Natural killer cell (primary cell): ENCODE results near the gene PRX. TPM values are rescaled to one million over a fixed set of nuclear protein-coding genes. Genes with fewer than 3 reads are reported as not detected.
A peak's percentile ranks its signal among the peaks of the same experiment; 100 is the strongest.

Source experiments
- ATAC-seq, 3 donors: fragments of 150-1000 bp in 2 of 3; fragments of 200-7000 bp in 1 of 3; cut with Tn5 transposase; 1 replicate in 1 of 3; 2 replicates in 2 of 3; pipeline ENCODE4 v1.10.0; 2021; ENCODE audit warnings: mild to moderate bottlenecking in 2 of 3, moderate library complexity in 2 of 3
- DNase-seq, 2 donors: peaks; one replicate each; pipeline versions ENCODE4 v3.0.0 to v3.0.0-alpha.2; 2013 to 2021; ENCODE audit warnings: mixed read lengths in 1 of 2
- H3K27ac ChIP-seq: one replicate; pipeline ENCODE4 v1.5.1; 2013; ENCODE audit warnings: mild to moderate bottlenecking, low read length
- H3K27me3 ChIP-seq: one replicate; pipeline ENCODE4 v1.6.1; 2013; ENCODE audit warnings: low read length; ENCODE audit not compliant: control insufficient read depth, insufficient read depth
- H3K36me3 ChIP-seq: one replicate; pipeline ENCODE4 v1.6.1; 2013; ENCODE audit warnings: low read length; ENCODE audit not compliant: control insufficient read depth, insufficient read depth
- H3K4me1 ChIP-seq: one replicate; pipeline ENCODE4 v1.6.1; 2013; ENCODE audit warnings: low read length; ENCODE audit not compliant: control insufficient read depth, insufficient read depth
- H3K4me3 ChIP-seq: one replicate; pipeline ENCODE4 v1.5.1; 2013; ENCODE audit warnings: low read length
- H3K9me3 ChIP-seq: one replicate; pipeline ENCODE4 v1.6.1; 2013; ENCODE audit warnings: low read length; ENCODE audit not compliant: control insufficient read depth, insufficient read depth
- H3K27ac Mint-ChIP-seq, 2 donors: one replicate each; pipeline ENCODE4 v1.8.0; 2022; ENCODE audit warnings: mild to moderate bottlenecking in 2 of 2, mixed read lengths in 2 of 2, moderate library complexity in 1 of 2
- H3K27me3 Mint-ChIP-seq, 2 donors: one replicate each; pipeline ENCODE4 v1.8.0; 2022; ENCODE audit warnings: low read depth in 2 of 2, mixed read lengths in 2 of 2
- H3K36me3 Mint-ChIP-seq: one replicate; pipeline ENCODE4 v1.8.0; 2022; ENCODE audit warnings: mixed read lengths
- H3K4me1 Mint-ChIP-seq, 2 donors: one replicate each; pipeline ENCODE4 v1.8.0; 2022; ENCODE audit warnings: mixed read lengths in 2 of 2
- H3K4me3 Mint-ChIP-seq: one replicate; pipeline ENCODE4 v1.8.0; 2022; ENCODE audit warnings: mild to moderate bottlenecking, moderate library complexity, mixed read lengths
- H3K9me3 Mint-ChIP-seq, 2 donors: one replicate each; pipeline ENCODE4 v1.8.0; 2022; ENCODE audit warnings: mixed read lengths in 2 of 2
- CTCF ChIP-seq: fragments of 200-600 bp; IDR thresholded peaks from one replicate; pipeline ENCODE4 v1.8.0; 2022; ENCODE audit warnings: antibody characterized with exemption
- WGBS: methylation state at CpG from one replicate; pipeline ENCODE4 v1.1.7; 2013; ENCODE audit warnings: missing lambda C conversion rate; ENCODE audit not compliant: insufficient coverage; 5-methylcytosine and 5-hydroxymethylcytosine counted together
- intact Hi-C: fragments of 100-400 bp; cut with micrococcal nuclease; formaldehyde crosslinking; loops from one replicate; pipeline ENCODE4 v1.14.2; 2022
- total RNA-seq, 4 donors: library from RNA; stranded (reverse); fragments of 120-200 nt in 1 of 4; gene quantifications; one replicate each; pipeline versions ENCODE4 v1.2.3 to v1.2.4, GENCODE V29; 2013 to 2022

PRX gene
- total RNA-seq, 3 donors from 2014 or later (not counting 1 experiment from before 2014, with no cell fraction given), result 2.0 to 3.8 (median 3.7) TPM

- Histone ChIP-seq H3K9me3 (no peaks in the 10 kb centered on the region), H3K27ac (no peak overlapping the region), H3K4me3 (no peak overlapping the region), H3K36me3 (peaks cover 30% of the 10 kb centered on the region), H3K4me1 (peaks cover 29% of the 10 kb centered on the region), H3K27me3 (no peaks in the 10 kb centered on the region)
- Mint-ChIP-seq H3K4me1 (peaks cover 26 to 27% of the 10 kb centered on the region in 2 donors), H3K36me3 (no peaks in the 10 kb centered on the region), H3K4me3 (peak overlapping the region; percentile 7), H3K9me3 (no peaks in the 10 kb centered on the region), H3K27ac (peak overlapping the region in 1 of 2 donors; percentile 22), H3K27me3 (no peaks in the 10 kb centered on the region)
- DNase-seq (no peak), ATAC-seq (no peak)
- 94% methylated on average over 27 of the region's 27 CpGs for WGBS
- TF ChIP-seq CTCF, result no peak
- intact Hi-C loops, result no loop called here
Observed at GRCh38 chr19:40366697-40367561, 46.2 kb downstream of the PRX start.

- Mint-ChIP-seq H3K9me3 (no peaks in the 10 kb centered on the region), H3K36me3 (no peaks in the 10 kb centered on the region), H3K4me3 (peak overlapping the region; percentile 76), H3K4me1 (peaks cover 26 to 33% of the 10 kb centered on the region in 2 donors), H3K27me3 (no peaks in the 10 kb centered on the region), H3K27ac (peak overlapping the region; percentile 51 to 77)
- H3K36me3 ChIP-seq, result peaks cover 21% of the 10 kb centered on the region
- no peak overlapping the region for H3K4me3 ChIP-seq
- H3K9me3 ChIP-seq, result no peaks in the 10 kb centered on the region
- H3K4me1 ChIP-seq, result peaks cover 29% of the 10 kb centered on the region
- TF ChIP-seq CTCF, result no peak
- 47% methylated on average over 27 of the region's 28 CpGs for WGBS
- intact Hi-C loops, result no loop called here
- H3K27ac ChIP-seq, result no peak overlapping the region
- ATAC-seq, result peak; percentile 73 to 93 (median 88)
- H3K27me3 ChIP-seq, result no peaks in the 10 kb centered on the region
- DNase-seq, result peak; percentile 40 to 50
Observed at GRCh38 chr19:40365613-40366401, 47.4 kb downstream of the PRX start.

GRCh38 chr19:40365010-40365409 is 48.2 kb downstream of the PRX start:
- peak overlapping the region; percentile 51 to 77 for H3K27ac Mint-ChIP-seq
- H3K4me3 Mint-ChIP-seq, result peak overlapping the region; percentile 76
- WGBS, result 31% methylated on average over 1 of the region's 3 CpGs
- no peaks in the 10 kb centered on the region for H3K36me3 Mint-ChIP-seq
- H3K4me1 Mint-ChIP-seq, result peaks cover 28 to 33% of the 10 kb centered on the region in 2 donors
- no peak for TF ChIP-seq CTCF
- DNase-seq (no peak), ATAC-seq (no peak)
- no peaks in the 10 kb centered on the region for H3K9me3 ChIP-seq
- no peaks in the 10 kb centered on the region for H3K27me3 Mint-ChIP-seq
- peaks cover 21% of the 10 kb centered on the region for H3K36me3 ChIP-seq
- no peak overlapping the region for H3K27ac ChIP-seq
- no peaks in the 10 kb centered on the region for H3K27me3 ChIP-seq
- no peak overlapping the region for H3K4me3 ChIP-seq
- H3K4me1 ChIP-seq, result peaks cover 29% of the 10 kb centered on the region
- no peaks in the 10 kb centered on the region for H3K9me3 Mint-ChIP-seq
- intact Hi-C loops, result no loop called here
